HG03575 (cell line): ENCODE results near the gene EFCAB6.

Experiments used
- ATAC-seq: cut with Tn5 transposase; IDR thresholded peaks from one replicate; pipeline ENCODE4 v1.9.1; 2021; ENCODE audit not compliant: unreplicated experiment, insufficient number of reproducible peaks, low FRiP score; ENCODE audit errors: extremely low read depth

Gene EFCAB6

GRCh38 chr22:43737150-43737828, 74.8 kb downstream of the EFCAB6 start:
- ATAC-seq, result no peak

GRCh38 chr22:43736651-43737050, 75.5 kb downstream of the EFCAB6 start:
- ATAC-seq, result no peak

GRCh38 chr22:43734370-43735150, 77.5 kb downstream of the EFCAB6 start:
- ATAC-seq, result no peak

GRCh38 chr22:43733138-43733537, 79.0 kb downstream of the EFCAB6 start:
- ATAC-seq, result no peak

- no peak for ATAC-seq
These were observed 80.1 kb downstream of the EFCAB6 start for GRCh38 chr22:43731988-43732387.

- ATAC-seq, result no peak
These were observed 85.1 kb downstream of the EFCAB6 start for GRCh38 chr22:43726964-43727543.

GRCh38 chr22:43726322-43726721, 85.8 kb downstream of the EFCAB6 start:
- no peak for ATAC-seq

GRCh38 chr22:43723816-43724215, 88.3 kb downstream of the EFCAB6 start:
- ATAC-seq, result no peak

- no peak for ATAC-seq
These were observed 89.7 kb downstream of the EFCAB6 start for GRCh38 chr22:43722444-43722843.

GRCh38 chr22:43720716-43721115, 91.4 kb downstream of the EFCAB6 start:
- ATAC-seq, result no peak

GRCh38 chr22:43714104-43714503, 98.0 kb downstream of the EFCAB6 start:
- no peak for ATAC-seq

GRCh38 chr22:43711681-43712080, 100.4 kb downstream of the EFCAB6 start:
- ATAC-seq, result no peak

- ATAC-seq, result no peak
These were observed 104.5 kb downstream of the EFCAB6 start for GRCh38 chr22:43707648-43708047.

GRCh38 chr22:43706571-43707328, 105.4 kb downstream of the EFCAB6 start:
- no peak for ATAC-seq

GRCh38 chr22:43706151-43706550, 106.0 kb downstream of the EFCAB6 start:
- no peak for ATAC-seq

- ATAC-seq, result no peak
These were observed 108.1 kb downstream of the EFCAB6 start for GRCh38 chr22:43704051-43704450.

GRCh38 chr22:43698403-43698802, 113.7 kb downstream of the EFCAB6 start:
- no peak for ATAC-seq

- no peak for ATAC-seq
These were observed 114.2 kb downstream of the EFCAB6 start for GRCh38 chr22:43697894-43698293.

- ATAC-seq, result no peak
These were observed 118.9 kb downstream of the EFCAB6 start for GRCh38 chr22:43693249-43693648.
